ENCODE data around the gene RAD23A. TPM values are rescaled to one million over a fixed set of nuclear protein-coding genes. Genes with fewer than 3 reads are reported as not detected.

RAD23A gene
- total and polyA plus RNA-seq, 9 of the 15 experiments (the other 6 are each of a cell fraction or from before 2014, with no cell fraction given) = 9.5 to 181 (median 101) TPM

DNA sequence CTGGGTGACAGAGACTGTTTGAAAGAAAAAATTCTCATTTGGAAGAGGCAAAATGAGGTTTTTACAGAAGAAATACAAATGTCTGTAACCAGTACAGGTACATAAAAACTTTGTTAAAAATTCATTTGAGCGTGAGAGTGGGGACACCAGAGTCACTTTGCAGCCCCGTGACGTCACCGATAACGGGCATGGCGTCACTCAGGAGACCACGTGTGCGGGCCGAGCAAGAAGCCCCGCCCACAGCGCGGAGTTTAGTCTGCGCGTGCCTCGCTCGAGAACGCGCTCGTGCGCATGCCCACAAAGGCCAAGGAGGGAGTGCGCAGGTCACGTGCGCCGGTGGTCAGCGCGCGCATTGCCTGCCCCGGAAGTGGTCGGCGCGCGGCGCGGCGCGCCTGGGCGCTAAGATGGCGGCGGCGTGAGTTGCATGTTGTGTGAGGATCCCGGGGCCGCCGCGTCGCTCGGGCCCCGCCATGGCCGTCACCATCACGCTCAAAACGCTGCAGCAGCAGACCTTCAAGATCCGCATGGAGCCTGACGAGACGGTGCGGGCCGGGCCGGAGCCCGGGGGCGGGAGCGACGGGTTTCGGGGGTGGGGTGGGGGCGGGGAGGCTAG, at the start of gene RAD23A (continued):
- peak; percentile 90; the same call in 1 of the 2 replicates for TF ChIP-seq HEY1 (CRISPR knock-in tag; IDR thresholded peaks at IDR 0.05; ENCODE audit: borderline replicate concordance)
- TF ChIP-seq, protein P1, sequence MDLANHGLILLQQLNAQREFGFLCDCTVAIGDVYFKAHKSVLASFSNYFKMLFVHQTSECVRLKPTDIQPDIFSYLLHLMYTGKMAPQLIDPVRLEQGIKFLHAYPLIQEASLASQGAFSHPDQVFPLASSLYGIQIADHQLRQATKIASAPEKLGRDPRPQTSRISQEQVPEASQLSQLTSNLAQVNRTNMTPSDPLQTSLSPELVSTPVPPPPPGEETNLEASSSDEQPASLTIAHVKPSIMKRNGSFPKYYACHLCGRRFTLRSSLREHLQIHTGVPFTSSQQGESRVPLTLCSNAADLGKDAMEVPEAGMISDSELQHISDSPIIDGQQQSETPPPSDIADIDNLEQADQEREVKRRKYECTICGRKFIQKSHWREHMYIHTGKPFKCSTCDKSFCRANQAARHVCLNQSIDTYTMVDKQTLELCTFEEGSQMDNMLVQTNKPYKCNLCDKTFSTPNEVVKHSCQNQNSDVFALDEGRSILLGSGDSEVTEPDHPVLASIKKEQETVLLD (IDR thresholded peaks at IDR 0.05) = peak; percentile 96
- TF ChIP-seq ZNF76 (CRISPR knock-in tag; IDR thresholded peaks at IDR 0.05; ENCODE audit: borderline replicate concordance) = no peak
- TF ChIP-seq ZNF584 (CRISPR knock-in tag; IDR thresholded peaks at IDR 0.05; ENCODE audit: low read depth) = 0 out of 2 replicates have a peak, but pooled peaks have one; percentile 32
- TF ChIP-seq WHSC1 (IDR thresholded peaks at IDR 0.05; ENCODE audit: low read length) = no peak
- TF ChIP-seq ELF4 (CRISPR knock-in tag; IDR thresholded peaks at IDR 0.05) = peak; percentile 81; the same call in 1 of the 2 replicates
- TF ChIP-seq MIER1 (IDR thresholded peaks at IDR 0.05; ENCODE audit: low read depth) = no peak
- TF ChIP-seq, protein P2, sequence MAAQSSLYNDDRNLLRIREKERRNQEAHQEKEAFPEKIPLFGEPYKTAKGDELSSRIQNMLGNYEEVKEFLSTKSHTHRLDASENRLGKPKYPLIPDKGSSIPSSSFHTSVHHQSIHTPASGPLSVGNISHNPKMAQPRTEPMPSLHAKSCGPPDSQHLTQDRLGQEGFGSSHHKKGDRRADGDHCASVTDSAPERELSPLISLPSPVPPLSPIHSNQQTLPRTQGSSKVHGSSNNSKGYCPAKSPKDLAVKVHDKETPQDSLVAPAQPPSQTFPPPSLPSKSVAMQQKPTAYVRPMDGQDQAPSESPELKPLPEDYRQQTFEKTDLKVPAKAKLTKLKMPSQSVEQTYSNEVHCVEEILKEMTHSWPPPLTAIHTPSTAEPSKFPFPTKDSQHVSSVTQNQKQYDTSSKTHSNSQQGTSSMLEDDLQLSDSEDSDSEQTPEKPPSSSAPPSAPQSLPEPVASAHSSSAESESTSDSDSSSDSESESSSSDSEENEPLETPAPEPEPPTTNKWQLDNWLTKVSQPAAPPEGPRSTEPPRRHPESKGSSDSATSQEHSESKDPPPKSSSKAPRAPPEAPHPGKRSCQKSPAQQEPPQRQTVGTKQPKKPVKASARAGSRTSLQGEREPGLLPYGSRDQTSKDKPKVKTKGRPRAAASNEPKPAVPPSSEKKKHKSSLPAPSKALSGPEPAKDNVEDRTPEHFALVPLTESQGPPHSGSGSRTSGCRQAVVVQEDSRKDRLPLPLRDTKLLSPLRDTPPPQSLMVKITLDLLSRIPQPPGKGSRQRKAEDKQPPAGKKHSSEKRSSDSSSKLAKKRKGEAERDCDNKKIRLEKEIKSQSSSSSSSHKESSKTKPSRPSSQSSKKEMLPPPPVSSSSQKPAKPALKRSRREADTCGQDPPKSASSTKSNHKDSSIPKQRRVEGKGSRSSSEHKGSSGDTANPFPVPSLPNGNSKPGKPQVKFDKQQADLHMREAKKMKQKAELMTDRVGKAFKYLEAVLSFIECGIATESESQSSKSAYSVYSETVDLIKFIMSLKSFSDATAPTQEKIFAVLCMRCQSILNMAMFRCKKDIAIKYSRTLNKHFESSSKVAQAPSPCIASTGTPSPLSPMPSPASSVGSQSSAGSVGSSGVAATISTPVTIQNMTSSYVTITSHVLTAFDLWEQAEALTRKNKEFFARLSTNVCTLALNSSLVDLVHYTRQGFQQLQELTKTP (IDR thresholded peaks at IDR 0.05; ENCODE audit: low read depth in 1 of 2, partially characterized antibody in 2 of 2) = no peak
- TF ChIP-seq, protein P3, sequence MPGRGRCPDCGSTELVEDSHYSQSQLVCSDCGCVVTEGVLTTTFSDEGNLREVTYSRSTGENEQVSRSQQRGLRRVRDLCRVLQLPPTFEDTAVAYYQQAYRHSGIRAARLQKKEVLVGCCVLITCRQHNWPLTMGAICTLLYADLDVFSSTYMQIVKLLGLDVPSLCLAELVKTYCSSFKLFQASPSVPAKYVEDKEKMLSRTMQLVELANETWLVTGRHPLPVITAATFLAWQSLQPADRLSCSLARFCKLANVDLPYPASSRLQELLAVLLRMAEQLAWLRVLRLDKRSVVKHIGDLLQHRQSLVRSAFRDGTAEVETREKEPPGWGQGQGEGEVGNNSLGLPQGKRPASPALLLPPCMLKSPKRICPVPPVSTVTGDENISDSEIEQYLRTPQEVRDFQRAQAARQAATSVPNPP (IDR thresholded peaks at IDR 0.05; ENCODE audit: borderline replicate concordance, insufficient read depth, insufficient read length) = no peak
- TF ChIP-seq EP400 (IDR thresholded peaks at IDR 0.05) = peak; percentile 94
- peak; percentile 82 for TF ChIP-seq POLR2H (tag; IDR thresholded peaks at IDR 0.05; ENCODE audit: low read depth)
- no peak for TF ChIP-seq HMG20B (CRISPR knock-in tag; IDR thresholded peaks at IDR 0.05)
- TF ChIP-seq, protein P4, sequence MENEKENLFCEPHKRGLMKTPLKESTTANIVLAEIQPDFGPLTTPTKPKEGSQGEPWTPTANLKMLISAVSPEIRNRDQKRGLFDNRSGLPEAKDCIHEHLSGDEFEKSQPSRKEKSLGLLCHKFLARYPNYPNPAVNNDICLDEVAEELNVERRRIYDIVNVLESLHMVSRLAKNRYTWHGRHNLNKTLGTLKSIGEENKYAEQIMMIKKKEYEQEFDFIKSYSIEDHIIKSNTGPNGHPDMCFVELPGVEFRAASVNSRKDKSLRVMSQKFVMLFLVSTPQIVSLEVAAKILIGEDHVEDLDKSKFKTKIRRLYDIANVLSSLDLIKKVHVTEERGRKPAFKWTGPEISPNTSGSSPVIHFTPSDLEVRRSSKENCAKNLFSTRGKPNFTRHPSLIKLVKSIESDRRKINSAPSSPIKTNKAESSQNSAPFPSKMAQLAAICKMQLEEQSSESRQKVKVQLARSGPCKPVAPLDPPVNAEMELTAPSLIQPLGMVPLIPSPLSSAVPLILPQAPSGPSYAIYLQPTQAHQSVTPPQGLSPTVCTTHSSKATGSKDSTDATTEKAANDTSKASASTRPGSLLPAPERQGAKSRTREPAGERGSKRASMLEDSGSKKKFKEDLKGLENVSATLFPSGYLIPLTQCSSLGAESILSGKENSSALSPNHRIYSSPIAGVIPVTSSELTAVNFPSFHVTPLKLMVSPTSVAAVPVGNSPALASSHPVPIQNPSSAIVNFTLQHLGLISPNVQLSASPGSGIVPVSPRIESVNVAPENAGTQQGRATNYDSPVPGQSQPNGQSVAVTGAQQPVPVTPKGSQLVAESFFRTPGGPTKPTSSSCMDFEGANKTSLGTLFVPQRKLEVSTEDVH (IDR thresholded peaks at IDR 0.05; ENCODE audit: low read depth, partially characterized antibody) = peak; percentile 95
- TF ChIP-seq PHB2 (IDR thresholded peaks at IDR 0.05; ENCODE audit: low read depth) = no peak
- TF ChIP-seq, protein P5, sequence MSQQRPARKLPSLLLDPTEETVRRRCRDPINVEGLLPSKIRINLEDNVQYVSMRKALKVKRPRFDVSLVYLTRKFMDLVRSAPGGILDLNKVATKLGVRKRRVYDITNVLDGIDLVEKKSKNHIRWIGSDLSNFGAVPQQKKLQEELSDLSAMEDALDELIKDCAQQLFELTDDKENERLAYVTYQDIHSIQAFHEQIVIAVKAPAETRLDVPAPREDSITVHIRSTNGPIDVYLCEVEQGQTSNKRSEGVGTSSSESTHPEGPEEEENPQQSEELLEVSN (IDR thresholded peaks at IDR 0.05; ENCODE audit: borderline replicate concordance in 1 of 2, extremely low read depth in 1 of 2, insufficient read depth in 1 of 2, insufficient read length in 1 of 2, low read depth in 1 of 2, low read length in 1 of 2, poor library complexity in 1 of 2, severe bottlenecking in 1 of 2) = peak; percentile 82 to 90

Measured in K562 (cell line).